ENCODE measurements around the gene KCTD15. TPM values are rescaled to one million over a fixed set of nuclear protein-coding genes. Genes with fewer than 3 reads are reported as not detected.

Gene KCTD15
- total RNA-seq, 2 experiments from 2014 or later: 21.3 to 29.2 TPM

- Histone ChIP-seq H3K9me2 (ENCODE audit: insufficient read depth, low read length) (no peaks in the 10 kb centered on the region), H3K9me3 (ENCODE audit: low read length) (no peaks in the 10 kb centered on the region), H3K79me2 (ENCODE audit: insufficient read depth, low read depth, low read length) (no peaks in the 10 kb centered on the region), H2AFZ (ENCODE audit: low read length) (no peak overlapping the region), H3K4me3 (ENCODE audit: low read depth, low read length, poor library complexity, severe bottlenecking) (no peak overlapping the region), H3K4me1 (ENCODE audit: insufficient read depth, low read length, poor library complexity, severe bottlenecking) (no peaks in the 10 kb centered on the region), H3K36me3 (ENCODE audit: insufficient read depth, low read length) (peaks cover 74% of the 10 kb centered on the region), H3K27ac (ENCODE audit: low read depth, low read length, poor library complexity, severe bottlenecking) (no peak overlapping the region), H4K20me1 (ENCODE audit: insufficient read depth, low read length) (no peaks in the 10 kb centered on the region), H3K4me2 (ENCODE audit: low read length) (no peak overlapping the region)
- ChIA-PET POLR2A (no interaction called here), CTCF (ENCODE audit: unreplicated experiment) (no interaction called here)
- no TSS peak for BruUV-seq (replicated peaks)
- no peak for DNase-seq (ENCODE audit: low spot score)
- no peak for TF ChIP-seq EZH2phosphoT487 (IDR thresholded peaks at IDR 0.05; ENCODE audit: borderline replicate concordance, low read depth, low read length)
- TF ChIP-seq CTCF (conservative IDR thresholded peaks at IDR 0.05; ENCODE audit: low read length): no peak
- intact Hi-C loops (cut with micrococcal nuclease; ENCODE audit: unreplicated experiment): no loop called here
Measured at GRCh38 chr19:33803383-33803782, 6.7 kb downstream of the KCTD15 start.

GRCh38 chr19:33804021-33804799, 7.5 kb downstream of the KCTD15 start:
- ChIA-PET CTCF (ENCODE audit: unreplicated experiment) (interaction anchor here (1.1 kb wide), 1 partner anchor 31 kb away, joined by 3 read pairs; no protein-coding TSS in a partner anchor), POLR2A (interaction anchor here (0.6 kb wide), 1 partner anchor 157 kb away, joined by 3 read pairs; no protein-coding TSS in a partner anchor)
- no peak overlapping the region for H3K4me2 ChIP-seq (ENCODE audit: low read length)
- H3K4me1 ChIP-seq (ENCODE audit: insufficient read depth, low read length, poor library complexity, severe bottlenecking): no peaks in the 10 kb centered on the region
- H4K20me1 ChIP-seq (ENCODE audit: insufficient read depth, low read length): no peaks in the 10 kb centered on the region
- no peak overlapping the region for H3K27ac ChIP-seq (ENCODE audit: low read depth, low read length, poor library complexity, severe bottlenecking)
- no peaks in the 10 kb centered on the region for H3K9me3 ChIP-seq (ENCODE audit: low read length)
- H2AFZ ChIP-seq (ENCODE audit: low read length): no peak overlapping the region
- H3K36me3 ChIP-seq (ENCODE audit: insufficient read depth, low read length): peaks cover 72% of the 10 kb centered on the region
- intact Hi-C loops (cut with micrococcal nuclease; ENCODE audit: unreplicated experiment): no loop called here
- BruUV-seq (replicated peaks): no TSS peak
- no peak overlapping the region for H3K4me3 ChIP-seq (ENCODE audit: low read depth, low read length, poor library complexity, severe bottlenecking)
- H3K79me2 ChIP-seq (ENCODE audit: insufficient read depth, low read depth, low read length): no peaks in the 10 kb centered on the region
- TF ChIP-seq CTCF (conservative IDR thresholded peaks at IDR 0.05; ENCODE audit: low read length) (no peak), EZH2phosphoT487 (IDR thresholded peaks at IDR 0.05; ENCODE audit: borderline replicate concordance, low read depth, low read length) (no peak)
- no peak for DNase-seq (ENCODE audit: low spot score)
- H3K9me2 ChIP-seq (ENCODE audit: insufficient read depth, low read length): no peaks in the 10 kb centered on the region

- Histone ChIP-seq H2AFZ (ENCODE audit: low read length) (no peak overlapping the region), H3K36me3 (ENCODE audit: insufficient read depth, low read length) (peaks cover 69% of the 10 kb centered on the region), H3K4me1 (ENCODE audit: insufficient read depth, low read length, poor library complexity, severe bottlenecking) (no peaks in the 10 kb centered on the region), H4K20me1 (ENCODE audit: insufficient read depth, low read length) (no peaks in the 10 kb centered on the region), H3K27ac (ENCODE audit: low read depth, low read length, poor library complexity, severe bottlenecking) (no peak overlapping the region), H3K4me2 (ENCODE audit: low read length) (no peak overlapping the region), H3K9me2 (ENCODE audit: insufficient read depth, low read length) (no peaks in the 10 kb centered on the region), H3K9me3 (ENCODE audit: low read length) (no peaks in the 10 kb centered on the region), H3K4me3 (ENCODE audit: low read depth, low read length, poor library complexity, severe bottlenecking) (no peak overlapping the region), H3K79me2 (ENCODE audit: insufficient read depth, low read depth, low read length) (no peaks in the 10 kb centered on the region)
- intact Hi-C loops (cut with micrococcal nuclease; ENCODE audit: unreplicated experiment): no loop called here
- TF ChIP-seq EZH2phosphoT487 (IDR thresholded peaks at IDR 0.05; ENCODE audit: borderline replicate concordance, low read depth, low read length) (no peak), CTCF (conservative IDR thresholded peaks at IDR 0.05; ENCODE audit: low read length) (no peak)
- no peak for DNase-seq (ENCODE audit: low spot score)
- CTCF ChIA-PET (ENCODE audit: unreplicated experiment): interaction anchor here (1.1 kb wide), 1 partner anchor 32 kb away, joined by 3 read pairs; no protein-coding TSS in a partner anchor
- BruUV-seq (replicated peaks): no TSS peak
- POLR2A ChIA-PET: no interaction called here
Measured at GRCh38 chr19:33805313-33805712, 8.6 kb downstream of the KCTD15 start.
